Kidney (tissue), 14 donors: Measurements from ENCODE around the gene HKDC1. TPM values are rescaled to one million over a fixed set of nuclear protein-coding genes. Genes with fewer than 3 reads are reported as not detected.

ENCODE experiments used
- DNase-seq, 5 donors: peaks; one replicate each; pipeline ENCODE4 v3.0.0-alpha.2; 2013 to 2020
- FAIRE-seq: peaks from 2 replicates; lab custom pipeline; 2012; peaks lifted over from hg19 to GRCh38; lab: Jason Lieb, UNC
- H3K27ac ChIP-seq, 2 donors: one replicate each; pipeline ENCODE4 v1.7.0; 2013; ENCODE audit warnings: low read depth in 2 of 2, low read length in 2 of 2, inconsistent platforms in 1 of 2
- H3K27me3 ChIP-seq: one replicate; pipeline ENCODE4 v1.7.1; 2013; ENCODE audit warnings: low read length, inconsistent platforms; ENCODE audit not compliant: control insufficient read depth, insufficient read depth
- H3K36me3 ChIP-seq, 3 donors: one replicate each; pipeline versions ENCODE4 v1.7.0 to v1.7.1; 2013; ENCODE audit warnings: low read length in 3 of 3, control low read depth in 1 of 3, inconsistent platforms in 1 of 3; ENCODE audit not compliant: insufficient read depth in 3 of 3, control insufficient read depth in 2 of 3
- H3K4me1 ChIP-seq, 3 donors: one replicate each; pipeline versions ENCODE4 v1.7.0 to v1.7.1; 2013; ENCODE audit warnings: low read length in 3 of 3, inconsistent platforms in 1 of 3, low read depth in 1 of 3; ENCODE audit not compliant: control insufficient read depth in 2 of 3, insufficient read depth in 2 of 3
- H3K4me3 ChIP-seq, 3 donors: one replicate each; pipeline versions ENCODE4 v1.7.0 to v1.8.1; 2013; ENCODE audit warnings: low read length in 3 of 3, control low read depth in 1 of 3, inconsistent platforms in 1 of 3
- H3K9ac ChIP-seq, 3 donors: one replicate each; pipeline versions ENCODE4 v1.7.0 to v1.7.1; 2013; ENCODE audit warnings: low read length in 3 of 3, control low read depth in 1 of 3, inconsistent platforms in 1 of 3
- H3K9me3 ChIP-seq, 3 donors: one replicate each; pipeline versions ENCODE4 v1.7.0 to v1.7.1; 2013; ENCODE audit warnings: low read length in 3 of 3, control low read depth in 1 of 3, inconsistent platforms in 1 of 3; ENCODE audit not compliant: control insufficient read depth in 2 of 3, insufficient read depth in 1 of 3
- CTCF ChIP-seq: IDR thresholded peaks from 3 replicates; pipeline ENCODE4 v1.5.1; 2012; ENCODE audit warnings: mild to moderate bottlenecking, moderate library complexity, borderline replicate concordance; ENCODE audit not compliant: insufficient read depth; ENCODE audit errors: extremely low read depth
- intact Hi-C: fragments of 100-400 bp; cut with DNase I; formaldehyde crosslinking; loops from one replicate; pipeline ENCODE4 v1.11.1; 2022
- polyA plus RNA-seq: library from polyadenylated mRNA; stranded (reverse); fragments of 350-450 nt; fragmentation: Illumina TruSeq; extraction: RNeasy Lipid Tissue Mini Kit (QIAGEN cat#74804); gene quantifications from one replicate; pipeline ENCODE4 v1.2.3, GENCODE V29; 2014; ENCODE audit warnings: low read depth, low replicate concordance; ENCODE audit not compliant: insufficient read depth
- total RNA-seq: library from RNA; stranded (reverse); fragmentation: NEBNext Ultra II Directional; extraction: Animal tissue kit (Norgen Biotek cat#: 25700); gene quantifications from one replicate; pipeline ENCODE4 v1.2.1, GENCODE V29; 2021
- donor health status: control.
- donor health status: control.
- donor health status: control.
- donor health status: control.
- donor health status: control.
- donor health status: DM: yes; HTN: yes; CAD: no.
- donor health status: Normal renal cell carcinoma (clear cell type).

Gene HKDC1
- total and polyA plus RNA-seq, 2 donors from 2014 or later = 8.3 to 27.4 TPM

GRCh38 chr10:69232736-69233480 is 12.8 kb downstream of the HKDC1 start:
- Histone ChIP-seq H3K4me1 (peaks cover 0 to 2% (median 0%) of the 10 kb centered on the region in 3 donors), H3K27ac (no peak overlapping the region), H3K4me3 (no peak overlapping the region), H3K9me3 (no peaks in the 10 kb centered on the region), H3K36me3 (no peaks in the 10 kb centered on the region), H3K27me3 (no peaks in the 10 kb centered on the region), H3K9ac (no peak overlapping the region)
- no peak for FAIRE-seq
- no peak for TF ChIP-seq CTCF
- peak in 1 of 5 donors; percentile 34 for DNase-seq
- intact Hi-C loops = no loop called here

- Histone ChIP-seq H3K27me3 (no peaks in the 10 kb centered on the region), H3K9me3 (no peaks in the 10 kb centered on the region), H3K27ac (no peak overlapping the region), H3K9ac (no peak overlapping the region), H3K4me3 (no peak overlapping the region), H3K36me3 (no peaks in the 10 kb centered on the region), H3K4me1 (peaks cover 0 to 3% (median 0%) of the 10 kb centered on the region in 3 donors)
- intact Hi-C loops = no loop called here
- no peak for TF ChIP-seq CTCF
- FAIRE-seq = no peak
- no peak for DNase-seq
These were observed 14.3 kb downstream of the HKDC1 start for GRCh38 chr10:69234447-69234846.

- Histone ChIP-seq H3K4me1 (peaks cover 0 to 3% (median 0%) of the 10 kb centered on the region in 3 donors), H3K27me3 (no peaks in the 10 kb centered on the region), H3K36me3 (peaks cover 0 to 2% (median 0%) of the 10 kb centered on the region in 3 donors), H3K27ac (no peak overlapping the region), H3K9me3 (no peaks in the 10 kb centered on the region), H3K9ac (no peak overlapping the region), H3K4me3 (no peak overlapping the region)
- no peak for FAIRE-seq
- peak; percentile 89 to 91 (median 91) for DNase-seq
- intact Hi-C loops = loop anchor here (5.0 kb wide), 1 partner anchor 155 kb away; no protein-coding TSS in a partner anchor
- TF ChIP-seq CTCF = peak; percentile 97
These were observed 17.5 kb downstream of the HKDC1 start for GRCh38 chr10:69237528-69238159.
